OCI-LY3 (cell line): ENCODE measurements around the gene LRRFIP2.

ENCODE experiments used
- EZH2phosphoT487 ChIP-seq: fragments of 200-600 bp; shearing (Covaris generic); IDR thresholded peaks from 2 replicates; pipeline ENCODE4 v1.6.1; 2018; ENCODE audit warnings: antibody characterized with exemption, mixed run types, low read depth
- TF ChIP-seq, protein P1 (sequence below): fragments of 200-600, 300-600 bp; sonication (generic); IDR thresholded peaks from 2 replicates; pipeline ENCODE4 v1.5.1; 2014; ENCODE audit warnings: antibody characterized with exemption, low read length, low read depth

GRCh38 chr3:37132334-37132733 lies 42.0 kb downstream of the LRRFIP2 start:
- TF ChIP-seq, protein P1, sequence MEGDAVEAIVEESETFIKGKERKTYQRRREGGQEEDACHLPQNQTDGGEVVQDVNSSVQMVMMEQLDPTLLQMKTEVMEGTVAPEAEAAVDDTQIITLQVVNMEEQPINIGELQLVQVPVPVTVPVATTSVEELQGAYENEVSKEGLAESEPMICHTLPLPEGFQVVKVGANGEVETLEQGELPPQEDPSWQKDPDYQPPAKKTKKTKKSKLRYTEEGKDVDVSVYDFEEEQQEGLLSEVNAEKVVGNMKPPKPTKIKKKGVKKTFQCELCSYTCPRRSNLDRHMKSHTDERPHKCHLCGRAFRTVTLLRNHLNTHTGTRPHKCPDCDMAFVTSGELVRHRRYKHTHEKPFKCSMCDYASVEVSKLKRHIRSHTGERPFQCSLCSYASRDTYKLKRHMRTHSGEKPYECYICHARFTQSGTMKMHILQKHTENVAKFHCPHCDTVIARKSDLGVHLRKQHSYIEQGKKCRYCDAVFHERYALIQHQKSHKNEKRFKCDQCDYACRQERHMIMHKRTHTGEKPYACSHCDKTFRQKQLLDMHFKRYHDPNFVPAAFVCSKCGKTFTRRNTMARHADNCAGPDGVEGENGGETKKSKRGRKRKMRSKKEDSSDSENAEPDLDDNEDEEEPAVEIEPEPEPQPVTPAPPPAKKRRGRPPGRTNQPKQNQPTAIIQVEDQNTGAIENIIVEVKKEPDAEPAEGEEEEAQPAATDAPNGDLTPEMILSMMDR = no peak
- TF ChIP-seq EZH2phosphoT487 = no peak
